Cardiac muscle cell (in vitro differentiated cells and primary cell): Measurements from ENCODE around the gene S100A16. TPM values are rescaled to one million over a fixed set of nuclear protein-coding genes. Genes with fewer than 3 reads are reported as not detected.

Experiments
- DNase-seq, 2 donors: peaks; one replicate each; pipeline versions ENCODE4 v3.0.0 to v3.0.0-alpha.2; 2010 to 2017; ENCODE audit warnings: low read depth in 1 of 2, low spot score in 1 of 2
- H3K27ac ChIP-seq: fragments of 200-600 bp; sonication (generic); 2 replicates; pipeline ENCODE4 v1.5.1; 2016
- H3K27me3 ChIP-seq: fragments of 200-600 bp; sonication (generic); 2 replicates; pipeline ENCODE4 v1.6.0; 2016; ENCODE audit warnings: control low read depth
- H3K36me3 ChIP-seq: fragments of 200-600 bp; sonication (generic); 2 replicates; pipeline ENCODE4 v1.5.1; 2016; ENCODE audit warnings: control low read depth
- H3K4me1 ChIP-seq: fragments of 200-600 bp; sonication (generic); 2 replicates; pipeline ENCODE4 v1.8.1; 2017; ENCODE audit warnings: low read depth, mild to moderate bottlenecking, mixed run types
- H3K4me3 ChIP-seq: fragments of 200-600 bp; sonication (generic); 2 replicates; pipeline ENCODE4 v1.5.1; 2016; ENCODE audit warnings: mild to moderate bottlenecking
- H3K9me3 ChIP-seq: fragments of 200-600 bp; sonication (generic); 2 replicates; pipeline ENCODE4 v1.5.1; 2017; ENCODE audit warnings: low read depth, mild to moderate bottlenecking, control low read depth
- CTCF ChIP-seq: IDR thresholded peaks from 2 replicates; pipeline ENCODE4 v1.5.1; 2012; ENCODE audit warnings: low read depth, mild to moderate bottlenecking, low read length
- polyA plus RNA-seq: library from polyadenylated mRNA; unstranded; fragments of >200 nt; fragmentation: Nextera tagmentation; extraction: Ambion mirVana; gene quantifications from 2 replicates; pipeline ENCODE4 v1.2.1, GENCODE V29; 2016
- total RNA-seq: library from RNA; depleted of rRNA; stranded (reverse); fragments of >200 nt; gene quantifications from 2 replicates; pipeline ENCODE4 v1.2.3, GENCODE V29; 2016

S100A16 gene
- total and polyA plus RNA-seq, 2 experiments from 2014 or later, result 59.7 to 110 TPM

- Histone ChIP-seq H3K9me3 (no peaks in the 10 kb centered on the region), H3K4me1 (peaks cover 27% of the 10 kb centered on the region)
- peak; percentile 20 for TF ChIP-seq CTCF
Measured at GRCh38 chr1:153614189-153614900, 1.4 kb upstream of the S100A16 start.

DNA sequence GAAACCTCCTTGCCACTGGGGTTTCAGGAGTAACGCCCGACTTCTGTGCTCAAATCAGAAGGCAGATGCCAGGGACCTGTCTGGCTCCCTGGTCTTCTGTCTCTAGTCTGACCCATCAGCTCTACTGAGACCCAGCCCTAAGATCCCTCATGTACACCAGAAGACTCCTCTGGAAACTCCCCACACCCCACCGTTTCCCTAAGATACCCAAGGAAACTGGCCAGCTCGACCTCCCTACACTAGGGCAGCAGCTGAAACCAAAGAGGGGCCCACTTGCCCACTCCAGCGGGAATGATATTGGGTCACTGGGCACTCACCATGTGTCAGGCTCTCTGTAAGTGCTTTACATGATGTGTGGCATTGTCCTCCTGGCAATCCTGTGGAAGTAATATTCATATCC is 469 bp upstream of the S100A16 start:
- no peak for TF ChIP-seq CTCF
- Histone ChIP-seq H3K4me3 (no peak overlapping the region), H3K4me1 (peaks cover 33% of the 10 kb centered on the region), H3K36me3 (no peaks in the 10 kb centered on the region), H3K27me3 (no peaks in the 10 kb centered on the region), H3K27ac (no peak overlapping the region), H3K9me3 (no peaks in the 10 kb centered on the region)
- DNase-seq, result no peak

More at GRCh38 chr1:153614189-153614900, 1.4 kb upstream of the S100A16 start:
- no peaks in the 10 kb centered on the region for H3K36me3 ChIP-seq
- no peak overlapping the region for H3K27ac ChIP-seq
- no peak for DNase-seq
- H3K27me3 ChIP-seq, result no peaks in the 10 kb centered on the region
- no peak overlapping the region for H3K4me3 ChIP-seq

DNA sequence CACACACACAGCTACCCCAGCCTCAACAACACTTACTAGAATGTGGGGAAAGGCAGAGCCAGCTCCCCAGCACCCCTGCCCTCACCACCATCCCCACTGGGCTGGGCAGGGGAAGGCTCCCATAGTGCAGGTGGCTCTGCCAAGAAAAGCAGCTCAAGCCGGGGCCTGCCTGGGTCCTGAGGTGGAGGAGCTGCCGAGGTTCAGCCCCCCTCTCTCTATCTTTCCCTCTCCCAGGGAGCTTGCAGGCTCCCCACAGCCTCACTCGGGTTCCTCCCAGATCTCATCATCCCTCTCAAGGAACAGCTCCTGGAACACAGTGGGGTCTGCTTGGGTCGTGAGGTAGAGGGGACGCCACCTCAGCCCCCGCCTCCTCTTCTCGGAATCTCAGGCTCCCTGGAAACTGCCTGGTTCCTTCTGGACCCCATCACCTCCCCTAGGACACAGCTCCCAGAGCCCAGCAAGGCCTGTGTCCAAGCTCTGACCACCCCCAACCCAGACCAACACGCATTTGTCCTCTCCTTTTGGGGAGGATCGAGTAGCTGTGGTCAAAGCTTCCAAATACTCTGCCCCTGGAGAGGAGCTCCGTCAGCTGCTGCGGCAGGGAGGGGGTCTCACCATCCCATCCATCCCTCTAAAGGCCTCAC is 704 bp downstream of the S100A16 start:
- peak overlapping the region; percentile 70 for H3K27ac ChIP-seq
- DNase-seq, result no peak
- H3K36me3 ChIP-seq, result no peaks in the 10 kb centered on the region
- H3K9me3 ChIP-seq, result no peaks in the 10 kb centered on the region
- H3K4me1 ChIP-seq, result peaks cover 33% of the 10 kb centered on the region
- H3K4me3 ChIP-seq, result peak overlapping the region; percentile 50
- no peaks in the 10 kb centered on the region for H3K27me3 ChIP-seq
- TF ChIP-seq CTCF, result no peak

- Histone ChIP-seq H3K27ac (no peak overlapping the region), H3K9me3 (no peaks in the 10 kb centered on the region), H3K4me3 (no peak overlapping the region), H3K36me3 (no peaks in the 10 kb centered on the region), H3K27me3 (no peaks in the 10 kb centered on the region), H3K4me1 (peaks cover 33% of the 10 kb centered on the region)
- TF ChIP-seq CTCF, result no peak
- DNase-seq, result no peak
Measured at GRCh38 chr1:153611356-153611755, 1.6 kb downstream of the S100A16 start.

DNA sequence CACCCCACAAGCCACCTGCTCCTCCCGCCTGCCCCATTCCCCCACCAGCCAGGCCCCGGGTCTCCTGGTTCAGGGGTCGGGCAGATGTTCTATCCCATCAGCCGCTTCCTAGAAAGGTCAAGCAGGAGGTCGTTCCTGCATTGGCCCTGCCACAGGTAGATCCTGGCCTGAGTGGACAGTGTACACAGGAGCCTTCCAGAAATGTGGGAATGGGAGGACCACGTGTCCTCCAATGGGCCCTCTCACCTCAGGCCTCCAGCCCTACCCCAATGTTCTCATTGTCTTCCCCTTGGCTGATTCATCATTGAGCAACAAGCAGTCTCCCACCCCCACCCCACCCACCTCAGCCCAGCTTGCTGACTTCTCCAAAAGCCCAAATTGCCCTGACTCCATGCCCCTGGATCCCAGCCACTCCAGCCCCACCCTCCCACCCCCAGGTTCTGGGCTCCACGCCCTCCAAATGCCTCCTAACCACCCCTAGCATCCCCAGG is 2.1 kb downstream of the S100A16 start:
- Histone ChIP-seq H3K27ac (no peak overlapping the region), H3K4me1 (peaks cover 33% of the 10 kb centered on the region), H3K4me3 (no peak overlapping the region), H3K36me3 (no peaks in the 10 kb centered on the region), H3K9me3 (no peaks in the 10 kb centered on the region), H3K27me3 (no peaks in the 10 kb centered on the region)
- TF ChIP-seq CTCF, result no peak
- DNase-seq, result no peak
